Ovary (tissue), 3 donors: Measurements from ENCODE around the gene RHOBTB1.

Source experiments
- CTCF ChIP-seq, 3 donors: fragments of 450-650 bp in 2 of 3; fragments of 200-600 bp in 1 of 3; IDR thresholded peaks; one replicate each; pipeline versions ENCODE4 v1.5.1 to v1.8.0; 2016 to 2022; ENCODE audit warnings: antibody characterized with exemption in 3 of 3, mild to moderate bottlenecking in 1 of 3
- EP300 ChIP-seq: sonication (generic); formaldehyde crosslinking; IDR thresholded peaks from one replicate; pipeline ENCODE4 v1.6.1; 2017; ENCODE audit warnings: antibody characterized with exemption
- donor health status: DM: no; HTN: no; CAD: no.

DNA sequence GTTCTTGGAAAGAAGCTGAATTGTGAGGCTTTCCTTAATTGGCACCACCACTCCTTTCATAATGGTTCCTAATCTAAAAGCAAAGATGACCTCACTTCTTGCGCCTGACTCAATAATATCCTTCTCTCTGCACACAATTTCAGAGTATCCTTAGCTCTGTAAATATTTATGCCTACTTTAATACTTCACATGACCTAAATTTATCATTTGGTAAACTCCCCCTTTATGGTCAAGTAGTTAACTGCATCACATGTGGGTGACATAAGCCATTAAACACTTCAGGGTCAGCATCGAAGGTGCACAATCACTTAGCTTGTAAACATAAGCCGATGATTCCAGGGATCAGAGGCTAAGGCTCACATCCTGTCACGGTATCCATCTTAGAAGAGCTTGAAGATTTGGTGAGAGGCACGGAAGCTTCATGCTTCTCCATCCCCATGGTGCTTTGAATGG, 7.3 kb upstream of the RHOBTB1 start:
- TF ChIP-seq CTCF (IDR thresholded peaks at IDR 0.05) (no peak), EP300 (no peak)
